Measurements from ENCODE around the gene ADD3. TPM values are rescaled to one million over a fixed set of nuclear protein-coding genes. Genes with fewer than 3 reads are reported as not detected.

The ADD3 gene
- total and polyA plus RNA-seq, 2 experiments from 2014 or later: 133 to 1,101 TPM

DNA sequence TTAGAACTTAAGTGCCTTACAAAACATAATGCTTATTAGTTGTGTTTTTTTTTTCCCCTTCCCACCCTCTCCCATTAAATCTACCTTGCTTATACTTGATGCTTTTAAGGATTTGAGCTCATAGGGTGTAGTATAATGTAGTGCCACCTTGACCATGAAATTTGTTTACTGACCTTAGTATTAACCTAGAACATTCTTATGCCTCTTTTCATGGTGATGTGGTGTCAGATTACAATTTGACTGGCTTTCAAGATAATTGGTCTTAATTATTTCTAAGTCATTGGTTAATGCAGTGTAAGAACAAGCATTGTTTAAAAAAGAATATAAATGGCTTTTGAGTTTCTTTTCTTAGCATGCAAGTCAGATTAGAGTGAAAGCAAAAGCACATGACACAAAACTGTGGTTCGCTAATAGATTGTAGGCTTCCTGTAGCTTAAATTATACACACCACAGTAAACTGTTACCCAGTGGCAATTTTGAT lies 61.8 kb downstream of the ADD3 start:
- no peaks in the 10 kb centered on the region for H3K27me3 ChIP-seq (replicated peaks; ENCODE audit: insufficient read depth)
- peak overlapping the region; percentile 48 for H3K4me2 ChIP-seq (ENCODE audit: unreplicated experiment)
- 54 to 64% methylated on average over 1 of the region's 1 CpG for WGBS, 2 experiments (ENCODE audit: low coverage in 1 of 2, low lambda C conversion rate in 2 of 2, missing lambda C conversion rate in 2 of 2)
- no peaks in the 10 kb centered on the region for H3K9me2 ChIP-seq (ENCODE audit: insufficient read depth)
- TF ChIP-seq EZH2 (IDR thresholded peaks at IDR 0.05; ENCODE audit: insufficient read depth, poor library complexity, severe bottlenecking): no peak
- no peak overlapping the region for H2AFZ ChIP-seq
- no peaks in the 10 kb centered on the region for H4K20me1 ChIP-seq (ENCODE audit: insufficient read depth)
- H3K9me3 ChIP-seq (ENCODE audit: low read depth): no peaks in the 10 kb centered on the region
- 0 out of 2 replicates have a peak overlapping the region, but pooled peaks have one; percentile 37 for H3K4me3 ChIP-seq
- 0 out of 2 replicates have a peak, but pooled peaks cover 5% of the 10 kb centered on the region for H3K36me3 ChIP-seq (ENCODE audit: low read depth)
- H3F3A ChIP-seq (ENCODE audit: insufficient read depth): peaks cover 22% of the 10 kb centered on the region
- peaks cover 98% of the 10 kb centered on the region for H3K79me2 ChIP-seq (ENCODE audit: insufficient read depth)
- in situ Hi-C loops (cut with MboI): no loop called here
- H3K9ac ChIP-seq: no peak overlapping the region
- H3K4me1 ChIP-seq (ENCODE audit: insufficient read depth): peaks cover 42% of the 10 kb centered on the region
- no peak for DNase-seq
- no peak overlapping the region; the same call in 1 of the 2 replicates for H3K27ac ChIP-seq

DNA sequence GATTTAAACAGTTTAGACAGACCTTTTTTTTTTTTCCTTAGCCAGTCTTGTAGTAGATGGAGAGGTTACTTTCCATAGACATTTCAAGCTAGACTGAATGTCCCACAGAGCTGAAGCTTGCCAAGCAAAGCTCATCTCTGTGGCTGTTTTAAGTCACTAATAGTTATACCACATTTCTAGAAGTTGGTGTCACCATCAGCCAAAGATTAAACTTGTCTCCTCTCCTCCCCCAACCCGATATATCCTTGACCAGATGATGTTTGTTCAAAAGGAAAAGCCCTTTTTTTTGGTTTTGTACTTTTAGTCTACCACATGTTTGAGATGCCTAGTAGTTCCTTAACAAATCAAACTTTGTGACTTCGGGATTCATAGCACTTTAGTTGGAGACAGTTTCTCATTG lies 66.1 kb downstream of the ADD3 start:
- H3K9me3 ChIP-seq (ENCODE audit: low read depth): no peaks in the 10 kb centered on the region
- H3K27me3 ChIP-seq (replicated peaks; ENCODE audit: insufficient read depth): no peaks in the 10 kb centered on the region
- no peaks in the 10 kb centered on the region for H4K20me1 ChIP-seq (ENCODE audit: insufficient read depth)
- H3K27ac ChIP-seq: peak overlapping the region; percentile 91
- no peaks in the 10 kb centered on the region for H3K9me2 ChIP-seq (ENCODE audit: insufficient read depth)
- TF ChIP-seq EZH2phosphoT487 (IDR thresholded peaks at IDR 0.05; ENCODE audit: insufficient read depth, low read depth) (no peak), EZH2 (IDR thresholded peaks at IDR 0.05; ENCODE audit: insufficient read depth, poor library complexity, severe bottlenecking) (no peak)
- 7 to 9% methylated on average over 2 of the region's 2 CpGs for WGBS, 2 experiments (ENCODE audit: low coverage in 1 of 2, low lambda C conversion rate in 2 of 2, missing lambda C conversion rate in 2 of 2)
- peaks cover 74% of the 10 kb centered on the region for H3K79me2 ChIP-seq (ENCODE audit: insufficient read depth)
- peaks cover 64% of the 10 kb centered on the region for H3K4me1 ChIP-seq (ENCODE audit: insufficient read depth)
- in situ Hi-C loops (cut with MboI): no loop called here
- peak; percentile 31 for DNase-seq
- no peaks in the 10 kb centered on the region for H3K36me3 ChIP-seq (ENCODE audit: low read depth)
- H2AFZ ChIP-seq: no peak overlapping the region
- peaks cover 53% of the 10 kb centered on the region for H3F3A ChIP-seq (ENCODE audit: insufficient read depth)
- 0 out of 2 replicates have a peak overlapping the region, but pooled peaks have one; percentile 49 for H3K9ac ChIP-seq
- peak overlapping the region; percentile 56 for H3K4me3 ChIP-seq
- H3K4me2 ChIP-seq (ENCODE audit: unreplicated experiment): peak overlapping the region; percentile 93

DNA sequence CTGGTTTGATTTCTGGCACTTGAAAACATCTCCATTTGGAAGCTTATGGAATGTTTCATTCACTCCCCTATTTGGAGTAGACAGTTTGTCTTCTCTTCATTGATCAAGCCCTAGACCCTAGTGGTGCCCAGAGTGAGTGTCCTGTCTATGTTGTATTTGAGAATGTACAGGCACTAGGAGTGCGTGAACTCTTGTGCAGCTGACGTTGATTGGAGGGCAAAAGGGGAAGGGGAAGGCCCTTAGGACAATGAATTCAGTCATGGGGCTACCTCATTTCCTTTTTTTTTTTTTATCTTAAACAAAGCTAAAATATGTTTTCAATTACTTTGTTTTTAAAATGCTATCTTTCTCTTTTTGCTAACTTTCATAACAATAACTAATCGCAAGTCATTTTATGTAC lies 66.5 kb downstream of the ADD3 start:
- Histone ChIP-seq H3K27ac (peak overlapping the region; percentile 91), H3K27me3 (replicated peaks; ENCODE audit: insufficient read depth) (no peaks in the 10 kb centered on the region), H3K9me2 (ENCODE audit: insufficient read depth) (no peaks in the 10 kb centered on the region), H3K9ac (peak overlapping the region; percentile 49), H3K4me3 (peak overlapping the region; percentile 56), H3K36me3 (ENCODE audit: low read depth) (no peaks in the 10 kb centered on the region), H3F3A (ENCODE audit: insufficient read depth) (peaks cover 53% of the 10 kb centered on the region), H2AFZ (no peak overlapping the region), H3K9me3 (ENCODE audit: low read depth) (no peaks in the 10 kb centered on the region), H3K4me2 (ENCODE audit: unreplicated experiment) (peak overlapping the region; percentile 93), H3K4me1 (ENCODE audit: insufficient read depth) (peaks cover 64% of the 10 kb centered on the region), H4K20me1 (ENCODE audit: insufficient read depth) (no peaks in the 10 kb centered on the region), H3K79me2 (ENCODE audit: insufficient read depth) (peaks cover 74% of the 10 kb centered on the region)
- TF ChIP-seq EZH2phosphoT487 (IDR thresholded peaks at IDR 0.05; ENCODE audit: insufficient read depth, low read depth) (no peak), EZH2 (IDR thresholded peaks at IDR 0.05; ENCODE audit: insufficient read depth, poor library complexity, severe bottlenecking) (no peak)
- in situ Hi-C loops (cut with MboI): no loop called here
- WGBS, 2 experiments (ENCODE audit: low coverage in 1 of 2, low lambda C conversion rate in 2 of 2, missing lambda C conversion rate in 2 of 2): 12 to 17% methylated on average over 3 of the region's 3 CpGs
- peak; percentile 21 for DNase-seq

DNA sequence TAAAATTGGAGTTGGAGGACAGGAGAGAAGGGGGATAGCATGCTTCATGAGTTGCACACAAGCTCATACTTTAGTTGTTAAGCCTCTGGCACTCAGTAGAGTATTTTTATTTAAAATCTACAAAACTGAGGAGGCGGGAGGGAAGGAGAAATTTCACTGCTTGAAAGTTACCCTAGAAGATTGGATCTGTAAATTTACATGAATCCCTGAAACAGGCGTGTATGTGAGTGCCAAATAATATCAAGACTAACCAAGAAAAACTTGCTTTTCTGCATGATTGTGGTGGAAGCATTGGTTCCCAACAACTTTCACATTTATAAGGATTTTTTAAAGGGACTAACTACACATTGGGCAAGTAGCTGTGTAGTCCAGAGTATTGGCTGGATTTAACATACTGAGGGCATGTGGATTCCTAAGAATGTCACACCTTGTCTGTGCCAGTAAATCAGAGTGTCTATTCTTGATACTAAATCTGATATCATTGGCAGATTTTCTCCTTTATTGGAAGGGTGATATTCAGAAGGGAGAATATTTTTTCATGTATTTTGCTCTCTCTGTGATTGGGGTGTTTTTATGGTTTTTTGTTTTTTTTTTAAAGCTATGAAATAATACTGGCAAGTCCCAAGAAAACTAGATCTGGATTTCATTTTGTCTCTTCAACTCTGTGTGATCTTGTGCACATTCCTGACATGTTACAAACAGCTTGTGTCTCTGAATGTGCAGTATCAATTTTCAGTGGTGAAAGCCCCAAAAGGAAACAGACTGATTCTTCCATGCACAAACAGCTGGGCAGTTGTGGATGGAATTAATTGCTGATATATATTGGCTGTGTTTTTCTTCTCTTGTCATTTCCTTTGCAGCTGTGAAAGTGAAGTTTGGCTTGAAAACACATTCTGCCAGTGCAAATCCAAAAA lies 67.2 kb downstream of the ADD3 start:
- Histone ChIP-seq H3K4me3 (peak overlapping the region; percentile 56), H3K36me3 (ENCODE audit: low read depth) (no peaks in the 10 kb centered on the region), H3K27me3 (replicated peaks; ENCODE audit: insufficient read depth) (no peaks in the 10 kb centered on the region), H2AFZ (no peak overlapping the region), H3K4me1 (ENCODE audit: insufficient read depth) (peaks cover 59% of the 10 kb centered on the region), H3K9me2 (ENCODE audit: insufficient read depth) (no peaks in the 10 kb centered on the region), H3K9me3 (ENCODE audit: low read depth) (no peaks in the 10 kb centered on the region), H3K79me2 (ENCODE audit: insufficient read depth) (peaks cover 74% of the 10 kb centered on the region), H3K27ac (peak overlapping the region; percentile 91), H4K20me1 (ENCODE audit: insufficient read depth) (no peaks in the 10 kb centered on the region), H3F3A (ENCODE audit: insufficient read depth) (peaks cover 53% of the 10 kb centered on the region), H3K4me2 (ENCODE audit: unreplicated experiment) (peak overlapping the region; percentile 93), H3K9ac (peak overlapping the region; percentile 49)
- in situ Hi-C loops (cut with MboI): no loop called here
- TF ChIP-seq EZH2phosphoT487 (IDR thresholded peaks at IDR 0.05; ENCODE audit: insufficient read depth, low read depth): peak; percentile 89
- TF ChIP-seq EZH2 (IDR thresholded peaks at IDR 0.05; ENCODE audit: insufficient read depth, poor library complexity, severe bottlenecking): no peak
- 5 to 13% methylated on average over 2 of the region's 2 CpGs for WGBS, 2 experiments (ENCODE audit: low coverage in 1 of 2, low lambda C conversion rate in 2 of 2, missing lambda C conversion rate in 2 of 2)
- peak; percentile 87 for DNase-seq

Data from GM23248 (cell line).